ENCODE data around the gene PCP4L1. TPM values are rescaled to one million over a fixed set of nuclear protein-coding genes. Genes with fewer than 3 reads are reported as not detected.

PCP4L1 gene
- total RNA-seq, 1 experiment from 2014 or later = 1.2 TPM

Small RNA genes within 50 kb of the gene (microRNA-seq; reads per million reads assigned to microRNA genes)
- gene MIR5187 (ENCODE audit: borderline number of aligned reads) = not detected

Other genes starting within 250 kb of the PCP4L1 start
- 202 to 213 TPM (median 203 TPM) in 3 replicates for gene F11R, start 237.6 kb upstream of the PCP4L1 start, total RNA-seq (2021)
- 74.5 to 107 TPM (median 100 TPM) in 3 replicates for gene TSTD1, start 219.8 kb upstream of the PCP4L1 start, total RNA-seq (2021)
- 55.9 to 65.6 TPM (median 57.8 TPM) in 3 replicates for gene USF1, start 212.8 kb upstream of the PCP4L1 start, total RNA-seq (2021)
- gene ARHGAP30, start 188.9 kb upstream of the PCP4L1 start, total RNA-seq (2021) = 0.39 to 0.92 TPM (median 0.52 TPM) in 3 replicates
- 0.46 to 1.7 TPM (median 0.48 TPM) in 3 replicates for gene NECTIN4, start 169.2 kb upstream of the PCP4L1 start, total RNA-seq (2021)
- gene KLHDC9, start 160.4 kb upstream of the PCP4L1 start, total RNA-seq (2021) = 5.8 to 8.7 TPM (median 8.7 TPM) in 3 replicates
- 91.0 to 95.4 TPM (median 92.6 TPM) in 3 replicates for gene PFDN2, start 140.7 kb upstream of the PCP4L1 start, total RNA-seq (2021)
- 44.4 to 47.2 TPM (median 46.5 TPM) in 3 replicates for gene NIT1, start 140.6 kb upstream of the PCP4L1 start, total RNA-seq (2021)
- 39.2 to 43.3 TPM (median 40.0 TPM) in 3 replicates for gene DEDD, start 126.1 kb upstream of the PCP4L1 start, total RNA-seq (2021)
- gene UFC1, start 104.8 kb upstream of the PCP4L1 start, total RNA-seq (2021) = 56.2 to 61.2 TPM (median 60.7 TPM) in 3 replicates
- gene USP21, start 99.2 kb upstream of the PCP4L1 start, total RNA-seq (2021) = 30.7 to 31.1 TPM (median 30.8 TPM) in 3 replicates
- 39.8 to 44.8 TPM (median 43.4 TPM) in 3 replicates for gene PPOX, start 92.3 kb upstream of the PCP4L1 start, total RNA-seq (2021)
- 40.1 to 44.8 TPM (median 40.7 TPM) in 3 replicates for gene B4GALT3, start 81.2 kb upstream of the PCP4L1 start, total RNA-seq (2021)
- gene ADAMTS4, start 59.7 kb upstream of the PCP4L1 start, total RNA-seq (2021) = 9.1 to 11.2 TPM (median 10.0 TPM) in 3 replicates
- 105 to 108 TPM (median 105 TPM) in 3 replicates for gene NDUFS2, start 56.4 kb upstream of the PCP4L1 start, total RNA-seq (2021)
- gene FCER1G, start 43.5 kb upstream of the PCP4L1 start, total RNA-seq (2021) = 0.48 to 1.0 TPM (median 0.85 TPM) in 3 replicates
- 1.9 to 2.5 TPM (median 2.2 TPM) in 3 replicates for gene APOA2, start 35.1 kb upstream of the PCP4L1 start, total RNA-seq (2021)
- 13.0 to 16.9 TPM (median 15.1 TPM) in 3 replicates for gene TOMM40L, start 32.7 kb upstream of the PCP4L1 start, total RNA-seq (2021)
- 0.16 TPM in 1 of 3 replicates, not detected in the others for gene NR1I3, start 20.5 kb upstream of the PCP4L1 start, total RNA-seq (2021)
- 3.2 to 5.5 TPM (median 5.2 TPM) in 3 replicates for gene MPZ, start 51.2 kb downstream of the PCP4L1 start, total RNA-seq (2021)
- gene SDHC, start 55.6 kb downstream of the PCP4L1 start, total RNA-seq (2021) = 193 to 207 TPM (median 196 TPM) in 3 replicates
- gene CFAP126, start 109.1 kb downstream of the PCP4L1 start, total RNA-seq (2021) = not detected in 3 replicates
- 0.74 to 1.1 TPM (median 0.80 TPM) in 3 replicates for gene FCGR2A, start 246.7 kb downstream of the PCP4L1 start, total RNA-seq (2021)

Data from WTC11 (cell line).